Measurements from ENCODE around the gene DLAT.
A peak's percentile ranks its signal among the peaks of the same experiment; 100 is the strongest.

DLAT gene

DNA sequence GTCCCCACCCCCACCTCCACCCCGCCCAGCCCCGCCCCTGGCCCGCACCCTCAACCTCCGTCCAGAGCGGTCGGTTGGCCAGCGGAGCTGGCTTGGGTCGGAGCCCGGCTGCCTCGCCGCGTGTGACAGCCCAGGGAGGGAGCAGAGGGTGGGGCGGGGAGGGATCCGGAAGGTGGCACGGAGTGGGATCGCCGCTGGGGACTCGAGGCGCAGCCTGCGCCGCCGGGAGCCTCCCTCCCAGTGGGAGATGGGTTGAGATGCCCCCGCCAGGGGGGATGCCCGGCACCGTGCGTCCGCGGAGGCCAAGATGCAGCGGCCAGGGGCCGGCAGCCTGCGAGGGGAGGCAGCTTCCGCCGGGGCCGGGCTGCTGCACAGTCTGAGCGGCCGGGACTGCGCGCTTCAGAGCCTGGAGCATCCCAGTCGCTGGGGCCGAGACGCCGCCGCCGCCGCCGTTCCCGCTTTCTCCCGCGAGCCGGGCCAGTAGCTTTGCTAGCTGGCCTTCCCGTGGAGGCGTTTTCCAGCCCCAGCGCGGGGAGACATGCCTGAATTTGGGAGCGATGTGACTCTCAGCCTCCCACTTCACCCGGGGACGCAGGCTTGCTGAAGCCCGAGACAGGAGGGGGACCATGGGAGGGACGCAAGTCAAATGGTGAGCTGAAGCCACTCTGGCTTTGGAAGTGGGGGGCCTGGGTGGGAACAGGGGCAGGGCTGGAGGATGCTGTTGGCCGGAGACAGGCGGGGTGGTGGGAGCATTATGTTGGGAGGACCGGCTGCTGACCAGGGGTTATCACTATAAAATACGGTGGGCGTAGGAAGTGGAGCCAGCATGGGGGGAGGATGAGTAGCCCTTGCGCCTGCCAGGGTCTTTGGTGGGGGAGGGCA is 47.8 kb upstream of the DLAT start:
- Histone ChIP-seq H2AFZ (ENCODE audit: low read depth, low read length) (no peak overlapping the region), H3K27me3 (ENCODE audit: low read depth, low read length) (no peaks in the 10 kb centered on the region), H3K4me3 (ENCODE audit: low read length) (peak overlapping the region; percentile 53; the same call in 1 of the 2 replicates), H4K20me1 (ENCODE audit: insufficient read depth, low read length) (no peaks in the 10 kb centered on the region), H3K27ac (ENCODE audit: low read length) (no peak overlapping the region), H3K36me3 (replicated peaks; ENCODE audit: low read depth, low read length) (peaks cover 22% of the 10 kb centered on the region), H3K9ac (ENCODE audit: low read length) (no peak overlapping the region), H3K4me2 (ENCODE audit: low read length) (peak overlapping the region; percentile 55), H3K4me1 (ENCODE audit: low read length) (peaks cover 5% of the 10 kb centered on the region), H3K79me2 (ENCODE audit: low read length) (no peaks in the 10 kb centered on the region), H3K9me3 (ENCODE audit: insufficient read depth, low read length) (no peaks in the 10 kb centered on the region)
- TF ChIP-seq, protein P1, sequence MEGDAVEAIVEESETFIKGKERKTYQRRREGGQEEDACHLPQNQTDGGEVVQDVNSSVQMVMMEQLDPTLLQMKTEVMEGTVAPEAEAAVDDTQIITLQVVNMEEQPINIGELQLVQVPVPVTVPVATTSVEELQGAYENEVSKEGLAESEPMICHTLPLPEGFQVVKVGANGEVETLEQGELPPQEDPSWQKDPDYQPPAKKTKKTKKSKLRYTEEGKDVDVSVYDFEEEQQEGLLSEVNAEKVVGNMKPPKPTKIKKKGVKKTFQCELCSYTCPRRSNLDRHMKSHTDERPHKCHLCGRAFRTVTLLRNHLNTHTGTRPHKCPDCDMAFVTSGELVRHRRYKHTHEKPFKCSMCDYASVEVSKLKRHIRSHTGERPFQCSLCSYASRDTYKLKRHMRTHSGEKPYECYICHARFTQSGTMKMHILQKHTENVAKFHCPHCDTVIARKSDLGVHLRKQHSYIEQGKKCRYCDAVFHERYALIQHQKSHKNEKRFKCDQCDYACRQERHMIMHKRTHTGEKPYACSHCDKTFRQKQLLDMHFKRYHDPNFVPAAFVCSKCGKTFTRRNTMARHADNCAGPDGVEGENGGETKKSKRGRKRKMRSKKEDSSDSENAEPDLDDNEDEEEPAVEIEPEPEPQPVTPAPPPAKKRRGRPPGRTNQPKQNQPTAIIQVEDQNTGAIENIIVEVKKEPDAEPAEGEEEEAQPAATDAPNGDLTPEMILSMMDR (IDR thresholded peaks at IDR 0.05; ENCODE audit: low read depth, low read length), result no peak

DNA sequence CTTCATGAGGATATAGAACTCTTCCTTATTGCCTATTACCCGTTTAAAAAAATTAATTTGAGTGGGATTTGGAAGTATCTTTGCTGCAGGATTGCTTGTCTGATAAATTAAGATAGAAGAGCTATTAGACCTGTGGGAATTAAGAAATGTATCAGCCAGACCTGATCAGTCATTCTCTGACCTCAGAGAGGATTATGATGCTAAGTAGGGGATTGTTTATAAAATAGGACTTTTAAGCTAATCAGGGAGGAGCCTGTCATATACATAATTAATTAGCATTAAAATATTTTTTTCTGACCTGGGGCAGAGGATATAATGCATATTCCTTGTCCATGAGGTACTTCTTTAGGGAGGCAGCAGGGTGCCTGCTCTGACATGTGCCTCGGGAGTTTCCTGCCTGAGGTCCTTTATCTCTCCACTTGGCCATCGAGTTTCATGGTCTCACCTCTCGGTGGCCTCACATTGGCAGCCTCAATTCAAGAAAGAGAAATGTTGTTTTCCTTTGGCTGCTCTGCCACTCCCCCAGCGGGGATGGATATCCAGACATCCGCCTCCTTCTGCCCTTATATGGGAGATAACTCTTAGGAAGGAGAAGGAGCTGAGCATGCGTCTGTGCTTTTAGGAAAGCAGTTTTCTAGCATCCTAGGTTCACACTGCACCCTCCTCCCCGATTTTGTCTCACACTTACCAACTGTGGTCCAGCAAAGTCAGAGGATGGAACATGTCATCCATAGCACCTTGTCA is 47.0 kb upstream of the DLAT start:
- Histone ChIP-seq H3K9ac (ENCODE audit: low read length) (no peak overlapping the region), H3K9me3 (ENCODE audit: insufficient read depth, low read length) (no peaks in the 10 kb centered on the region), H3K4me3 (ENCODE audit: low read length) (no peak overlapping the region), H3K36me3 (replicated peaks; ENCODE audit: low read depth, low read length) (peaks cover 27% of the 10 kb centered on the region), H3K4me2 (ENCODE audit: low read length) (0 out of 2 replicates have a peak overlapping the region, but pooled peaks have one; percentile 55), H2AFZ (ENCODE audit: low read depth, low read length) (no peak overlapping the region), H3K4me1 (ENCODE audit: low read length) (no peaks in the 10 kb centered on the region), H3K27ac (ENCODE audit: low read length) (no peak overlapping the region), H4K20me1 (ENCODE audit: insufficient read depth, low read length) (no peaks in the 10 kb centered on the region), H3K79me2 (ENCODE audit: low read length) (no peaks in the 10 kb centered on the region), H3K27me3 (ENCODE audit: low read depth, low read length) (no peaks in the 10 kb centered on the region)
- TF ChIP-seq, protein P1 (IDR thresholded peaks at IDR 0.05; ENCODE audit: low read depth, low read length), result no peak
- no peak for TF ChIP-seq EZH2phosphoT487 (IDR thresholded peaks at IDR 0.05; ENCODE audit: low read depth)

DNA sequence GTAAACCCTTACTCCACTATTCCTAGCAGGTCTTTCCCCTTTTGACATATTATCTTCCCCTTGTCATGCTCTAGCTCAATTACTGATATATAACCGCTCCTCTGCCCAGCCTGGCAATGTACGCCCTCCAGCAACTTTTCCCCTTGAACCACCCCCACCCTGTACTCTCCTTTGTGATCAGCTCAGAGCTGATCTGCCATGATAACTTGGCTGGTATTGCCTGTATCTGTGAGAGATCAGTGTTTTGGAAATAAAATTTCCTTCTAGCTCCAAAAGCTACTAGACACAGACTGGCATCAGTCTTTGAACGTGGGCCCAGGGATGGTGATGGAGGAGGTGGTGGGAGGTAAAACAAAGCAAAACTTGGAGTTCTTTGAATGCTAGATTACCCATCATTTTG is 45.1 kb upstream of the DLAT start:
- H3K9me3 ChIP-seq (ENCODE audit: insufficient read depth, low read length), result no peaks in the 10 kb centered on the region
- H3K79me2 ChIP-seq (ENCODE audit: low read length), result no peaks in the 10 kb centered on the region
- no peaks in the 10 kb centered on the region for H4K20me1 ChIP-seq (ENCODE audit: insufficient read depth, low read length)
- H3K4me1 ChIP-seq (ENCODE audit: low read length), result no peaks in the 10 kb centered on the region
- no peak overlapping the region for H3K4me2 ChIP-seq (ENCODE audit: low read length)
- no peak overlapping the region for H3K27ac ChIP-seq (ENCODE audit: low read length)
- no peak overlapping the region for H2AFZ ChIP-seq (ENCODE audit: low read depth, low read length)
- TF ChIP-seq, protein P1 (IDR thresholded peaks at IDR 0.05; ENCODE audit: low read depth, low read length), result no peak
- TF ChIP-seq EZH2phosphoT487 (IDR thresholded peaks at IDR 0.05; ENCODE audit: low read depth), result no peak
- no peak overlapping the region for H3K4me3 ChIP-seq (ENCODE audit: low read length)
- H3K9ac ChIP-seq (ENCODE audit: low read length), result no peak overlapping the region
- H3K27me3 ChIP-seq (ENCODE audit: low read depth, low read length), result no peaks in the 10 kb centered on the region
- peaks cover 19% of the 10 kb centered on the region for H3K36me3 ChIP-seq (replicated peaks; ENCODE audit: low read depth, low read length)

DNA sequence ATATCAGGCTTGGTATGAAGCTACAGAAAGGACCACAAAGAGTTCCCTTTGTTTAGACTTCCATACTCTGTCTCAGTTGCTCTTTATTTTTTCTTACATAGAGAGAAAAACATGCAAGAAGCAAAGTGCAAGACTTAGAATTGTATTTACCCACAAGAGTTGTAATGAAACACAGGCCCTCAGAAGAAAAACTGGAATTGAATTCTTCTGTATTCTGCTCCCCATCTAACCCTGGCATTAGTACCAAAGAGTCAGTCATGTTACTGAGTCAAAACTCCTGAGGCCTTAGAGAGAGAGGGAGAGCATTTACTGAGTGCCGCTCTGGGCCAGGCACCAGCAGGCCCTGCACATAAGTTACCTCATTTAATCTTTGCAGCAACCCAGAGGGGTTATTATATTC is 43.9 kb upstream of the DLAT start:
- Histone ChIP-seq H3K27me3 (ENCODE audit: low read depth, low read length) (no peaks in the 10 kb centered on the region), H3K4me2 (ENCODE audit: low read length) (no peak overlapping the region), H3K4me1 (ENCODE audit: low read length) (no peaks in the 10 kb centered on the region), H3K9ac (ENCODE audit: low read length) (no peak overlapping the region), H2AFZ (ENCODE audit: low read depth, low read length) (no peak overlapping the region), H3K9me3 (ENCODE audit: insufficient read depth, low read length) (no peaks in the 10 kb centered on the region), H3K36me3 (replicated peaks; ENCODE audit: low read depth, low read length) (peaks cover 28% of the 10 kb centered on the region), H4K20me1 (ENCODE audit: insufficient read depth, low read length) (no peaks in the 10 kb centered on the region), H3K4me3 (ENCODE audit: low read length) (no peak overlapping the region), H3K27ac (ENCODE audit: low read length) (no peak overlapping the region), H3K79me2 (ENCODE audit: low read length) (no peaks in the 10 kb centered on the region)
- no peak for TF ChIP-seq EZH2phosphoT487 (IDR thresholded peaks at IDR 0.05; ENCODE audit: low read depth)
- TF ChIP-seq, protein P1 (IDR thresholded peaks at IDR 0.05; ENCODE audit: low read depth, low read length), result no peak
